HEK293T (cell line): Measurements from ENCODE around the gene COL23A1.

Source experiments
- CTCF ChIA-PET: fragments of 350-600 bp; formaldehyde crosslinking; extraction: SDS; loops from one replicate; lab custom pipeline; 2021; ENCODE audit warnings: antibody characterized with exemption, inconsistent platforms; lab: Yijun Ruan, JAX
- POLR2A ChIA-PET: fragments of 350-600 bp; formaldehyde crosslinking; extraction: SDS; loops from one replicate; lab custom pipeline; 2020; ENCODE audit warnings: antibody characterized with exemption, inconsistent platforms; lab: Yijun Ruan, JAX
- DNase-seq: peaks from one replicate; pipeline ENCODE4 v3.0.0; 2012; ENCODE audit warnings: mixed read lengths; ENCODE audit errors: extremely low spot score
- ARNT ChIP-seq: fragments of 450-650 bp; IDR thresholded peaks from 2 replicates; pipeline ENCODE4 v1.6.1; 2017; ENCODE audit warnings: mild to moderate bottlenecking
- BHLHE40 ChIP-seq: fragments of 450-650 bp; IDR thresholded peaks from 2 replicates; pipeline ENCODE4 v1.6.1; 2016; ENCODE audit warnings: mild to moderate bottlenecking, moderate library complexity, borderline replicate concordance
- CTBP1 ChIP-seq: fragments of 450-650 bp; IDR thresholded peaks from 2 replicates; pipeline ENCODE4 v1.6.1; 2016; ENCODE audit warnings: borderline replicate concordance
- ELF4 ChIP-seq: fragments of 450-650 bp; IDR thresholded peaks from 2 replicates; pipeline ENCODE4 v1.6.1; 2017; ENCODE audit warnings: antibody characterized with exemption
- FOXA1 ChIP-seq: fragments of 450-650 bp; IDR thresholded peaks from 2 replicates; pipeline ENCODE4 v1.6.1; 2016; ENCODE audit warnings: mild to moderate bottlenecking
- FOXK2 ChIP-seq: fragments of 450-650 bp; IDR thresholded peaks from 2 replicates; pipeline ENCODE4 v1.6.1; 2016; ENCODE audit warnings: mild to moderate bottlenecking
- FOXM1 ChIP-seq: fragments of 450-650 bp; IDR thresholded peaks from 2 replicates; pipeline ENCODE4 v1.6.1; 2017; ENCODE audit warnings: mild to moderate bottlenecking, borderline replicate concordance
- HDGF ChIP-seq: fragments of 450-650 bp; IDR thresholded peaks from 2 replicates; pipeline ENCODE4 v1.6.1; 2017; ENCODE audit warnings: antibody characterized with exemption, borderline replicate concordance
- L3MBTL2 ChIP-seq: fragments of 450-650 bp; conservative IDR thresholded peaks from 2 replicates; pipeline ENCODE4 v1.6.1; 2016; ENCODE audit warnings: mild to moderate bottlenecking
- LEF1 ChIP-seq: fragments of 450-650 bp; IDR thresholded peaks from 2 replicates; pipeline ENCODE4 v1.6.1; 2017; ENCODE audit warnings: mild to moderate bottlenecking, borderline replicate concordance
- NFRKB ChIP-seq: fragments of 450-650 bp; IDR thresholded peaks from 2 replicates; pipeline ENCODE4 v1.6.1; 2016; ENCODE audit warnings: mild to moderate bottlenecking, moderate library complexity
- SP1 ChIP-seq: fragments of 450-650 bp; IDR thresholded peaks from 2 replicates; pipeline ENCODE4 v1.6.1; 2017
- SUZ12 ChIP-seq: fragments of 450-650 bp; IDR thresholded peaks from 2 replicates; pipeline ENCODE4 v1.6.1; 2016; ENCODE audit warnings: mild to moderate bottlenecking
- TARDBP ChIP-seq: fragments of 450-650 bp; IDR thresholded peaks from 2 replicates; pipeline ENCODE4 v1.6.1; 2016
- ZNF384 ChIP-seq: fragments of 450-650 bp; IDR thresholded peaks from 2 replicates; pipeline ENCODE4 v1.6.1; 2016
- TF ChIP-seq, protein P1 (sequence below): fragments of 450-650 bp; IDR thresholded peaks from 2 replicates; pipeline ENCODE4 v1.6.1; 2016

COL23A1 gene

DNA sequence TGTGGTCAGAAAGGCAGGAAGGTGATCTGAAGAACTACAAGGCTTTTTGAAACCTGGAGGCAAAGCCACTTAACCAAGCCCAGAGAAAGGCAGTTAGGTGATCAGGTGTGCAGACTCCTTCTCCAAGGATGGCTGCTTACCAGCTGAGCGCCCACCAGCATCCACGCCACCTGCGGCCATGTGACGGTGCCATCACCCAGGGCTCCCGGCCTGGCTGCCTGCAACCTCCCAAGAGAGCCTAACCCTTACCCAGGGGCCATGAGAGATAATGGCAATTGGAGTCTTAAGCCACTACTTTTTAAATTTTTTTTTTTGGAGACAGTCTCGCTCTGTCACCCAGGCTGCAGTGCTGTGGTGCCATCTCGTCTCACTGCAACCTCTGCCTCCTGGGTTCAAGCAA lies 324.4 kb downstream of the COL23A1 start:
- TF ChIP-seq ARNT = no peak
- TF ChIP-seq FOXM1 = no peak
- no peak for TF ChIP-seq LEF1
- TF ChIP-seq TARDBP = no peak
- no peak for TF ChIP-seq NFRKB
- TF ChIP-seq ZNF384 = no peak
- TF ChIP-seq, protein P1, sequence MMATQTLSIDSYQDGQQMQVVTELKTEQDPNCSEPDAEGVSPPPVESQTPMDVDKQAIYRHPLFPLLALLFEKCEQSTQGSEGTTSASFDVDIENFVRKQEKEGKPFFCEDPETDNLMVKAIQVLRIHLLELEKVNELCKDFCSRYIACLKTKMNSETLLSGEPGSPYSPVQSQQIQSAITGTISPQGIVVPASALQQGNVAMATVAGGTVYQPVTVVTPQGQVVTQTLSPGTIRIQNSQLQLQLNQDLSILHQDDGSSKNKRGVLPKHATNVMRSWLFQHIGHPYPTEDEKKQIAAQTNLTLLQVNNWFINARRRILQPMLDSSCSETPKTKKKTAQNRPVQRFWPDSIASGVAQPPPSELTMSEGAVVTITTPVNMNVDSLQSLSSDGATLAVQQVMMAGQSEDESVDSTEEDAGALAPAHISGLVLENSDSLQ = no peak
- no peak for TF ChIP-seq SP1
- no peak for TF ChIP-seq FOXK2
- TF ChIP-seq L3MBTL2 = no peak
- TF ChIP-seq SUZ12 = no peak
- TF ChIP-seq BHLHE40 = no peak
- no peak for TF ChIP-seq HDGF
- no peak for TF ChIP-seq FOXA1
- no peak for TF ChIP-seq ELF4
- no peak for TF ChIP-seq CTBP1
- POLR2A ChIA-PET = no interaction called here
- CTCF ChIA-PET = no interaction called here

DNA sequence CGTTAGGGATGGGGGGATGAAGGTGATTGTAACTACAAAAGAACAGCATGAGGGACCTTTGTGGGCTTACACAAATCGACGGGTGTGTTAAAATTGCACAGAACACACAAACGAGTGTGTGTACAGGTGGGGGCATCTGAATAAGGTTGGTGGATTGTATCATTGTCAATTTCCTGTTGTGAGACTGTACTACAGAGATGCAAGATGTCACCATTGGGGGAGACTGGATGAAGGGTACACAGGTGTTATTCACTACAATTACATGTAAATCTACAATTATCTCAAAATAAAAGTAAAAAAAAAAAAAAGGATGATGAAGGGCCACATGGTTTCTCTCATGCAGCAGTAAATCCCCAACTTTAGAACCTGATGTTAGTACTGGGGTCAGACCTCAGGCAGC lies 326.1 kb downstream of the COL23A1 start:
- CTCF ChIA-PET = no interaction called here

More for the DNA sequence above, 324.4 kb downstream of the COL23A1 start:
- DNase-seq = no peak

DNA sequence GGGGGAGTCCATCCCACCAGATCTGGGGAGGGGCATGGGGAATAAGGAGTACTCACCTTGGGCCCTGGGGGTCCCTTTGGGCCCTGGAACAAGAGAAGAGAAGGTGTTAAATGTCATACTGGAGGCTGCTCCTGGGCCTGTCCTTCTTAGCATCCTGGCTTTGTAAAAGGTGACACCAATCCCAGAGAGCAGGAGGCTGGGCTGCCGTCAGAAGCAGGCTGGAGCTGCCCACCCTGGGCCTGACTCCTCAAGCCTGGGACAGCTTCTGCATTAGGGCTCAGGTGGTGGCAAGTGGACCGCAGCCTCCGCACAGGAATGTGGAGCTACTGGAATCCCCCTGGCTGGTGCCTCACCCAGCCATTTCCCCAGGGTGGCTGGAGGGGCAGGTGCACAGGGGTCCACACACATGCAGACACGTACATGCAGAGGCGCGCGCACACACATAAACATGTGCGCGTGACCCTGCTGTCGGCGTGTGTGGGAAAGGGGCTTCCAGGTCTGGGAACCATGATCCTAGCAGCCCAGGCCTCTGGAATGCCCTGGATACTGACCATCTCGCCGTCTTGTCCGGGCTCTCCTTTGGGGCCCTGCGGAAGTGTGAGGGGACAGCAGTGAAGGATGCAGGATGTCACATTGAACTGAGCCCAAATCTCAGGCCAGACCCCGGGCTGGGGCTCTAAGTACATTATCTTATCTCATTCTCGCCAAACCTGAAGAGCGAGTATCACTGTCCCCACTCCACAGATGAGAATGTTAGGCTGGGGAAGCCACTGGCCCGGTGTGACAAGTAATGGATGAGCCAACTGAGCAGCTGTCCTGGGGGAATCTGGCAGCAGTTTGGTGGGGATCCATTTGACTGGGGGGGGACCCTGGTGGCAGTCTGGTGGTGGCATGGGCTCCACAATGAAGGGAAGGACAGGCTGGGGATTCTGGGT lies 328.3 kb downstream of the COL23A1 start:
- CTCF ChIA-PET = interaction anchor here (0.6 kb wide), 1 partner anchor 328 kb away, joined by 3 read pairs; the partner anchor contains the start of gene COL23A1
- no peak for DNase-seq

More for the DNA sequence above, 326.1 kb downstream of the COL23A1 start:
- no peak for DNase-seq
- POLR2A ChIA-PET = interaction anchor here (1.2 kb wide), 1 partner anchor 31 kb away, joined by 3 read pairs; the partner anchor contains the start of gene PHYKPL
- TF ChIP-seq LEF1 = no peak
- TF ChIP-seq L3MBTL2 = no peak
- no peak for TF ChIP-seq TARDBP
- no peak for TF ChIP-seq SUZ12
- TF ChIP-seq CTBP1 = no peak
- TF ChIP-seq FOXM1 = no peak
- no peak for TF ChIP-seq NFRKB
- TF ChIP-seq ELF4 = no peak
- TF ChIP-seq ZNF384 = no peak
- TF ChIP-seq BHLHE40 = no peak
- no peak for TF ChIP-seq FOXA1
- TF ChIP-seq SP1 = no peak
- TF ChIP-seq ARNT = no peak
- TF ChIP-seq FOXK2 = no peak
- TF ChIP-seq HDGF = no peak
- TF ChIP-seq, protein P1 = no peak

DNA sequence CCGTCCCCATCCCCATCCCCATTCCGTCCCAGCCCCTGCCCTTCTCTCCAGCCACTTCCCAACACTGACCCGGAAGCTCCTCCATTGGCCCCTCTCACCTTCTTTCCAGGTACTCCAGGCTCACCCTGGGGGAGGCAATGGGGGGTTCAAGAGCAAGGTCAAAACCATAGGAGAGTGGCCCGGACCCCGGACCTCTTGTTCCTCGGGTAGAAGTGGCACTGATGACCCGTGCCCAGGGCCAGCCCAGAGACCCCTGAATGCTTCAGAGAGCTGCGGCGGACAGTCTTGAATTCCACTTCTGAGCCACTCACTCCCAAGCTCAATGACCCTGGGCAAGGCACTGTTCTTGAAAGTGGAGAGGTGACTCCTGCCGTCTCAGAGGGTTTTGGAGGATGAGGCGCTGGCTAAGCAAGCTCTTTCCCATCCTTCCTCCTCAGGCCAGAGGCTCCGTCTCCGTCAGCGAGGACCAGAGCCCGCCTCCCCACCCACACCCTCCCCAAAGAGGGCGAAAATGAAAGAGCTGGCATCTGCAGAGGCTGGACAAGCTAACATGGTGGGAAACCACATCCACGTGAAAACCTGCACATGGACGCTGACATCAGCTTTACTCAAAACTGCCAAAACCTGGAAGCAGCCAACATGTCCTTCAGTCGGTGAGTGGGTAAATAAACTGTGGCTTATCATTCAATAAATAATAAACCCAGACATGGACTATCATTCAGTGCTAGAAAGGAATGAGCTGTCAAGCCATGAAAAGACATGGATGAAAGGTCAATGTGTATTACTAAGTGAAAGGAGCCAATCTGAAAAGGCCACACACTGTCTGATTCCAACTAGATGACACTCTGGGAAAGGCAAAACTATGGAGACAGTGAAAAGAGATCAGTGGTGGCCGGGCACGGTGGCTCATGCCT lies 330.3 kb downstream of the COL23A1 start:
- CTCF ChIA-PET = no interaction called here
- POLR2A ChIA-PET = no interaction called here
- TF ChIP-seq CTBP1 (no peak), TARDBP (no peak), NFRKB (no peak), ARNT (no peak), HDGF (no peak), ELF4 (no peak), ZNF384 (no peak), BHLHE40 (no peak), FOXA1 (no peak), FOXM1 (no peak)
- TF ChIP-seq, protein P1 = no peak
- no peak for DNase-seq

More for the DNA sequence above, 328.3 kb downstream of the COL23A1 start:
- TF ChIP-seq SP1 (no peak), BHLHE40 (no peak)
- POLR2A ChIA-PET = no interaction called here

DNA sequence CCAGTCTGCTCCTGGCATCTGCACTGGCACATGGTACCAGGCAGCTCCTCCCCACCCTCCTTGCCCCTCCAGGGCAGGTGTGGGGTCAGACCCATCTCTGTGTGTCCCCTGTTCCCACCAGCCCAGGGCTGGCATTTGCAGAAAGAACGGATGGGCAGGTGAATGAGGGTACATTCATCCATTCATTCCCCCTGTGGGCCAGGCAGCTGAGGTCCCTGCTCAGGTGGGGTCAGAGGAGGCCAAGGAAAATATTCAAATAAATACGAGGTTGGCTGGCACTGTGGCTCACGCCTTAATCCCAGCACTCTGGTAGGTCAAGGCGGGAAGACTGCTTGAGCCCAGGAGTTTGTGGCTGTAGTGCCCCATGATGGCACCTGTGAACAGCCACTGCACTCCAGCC lies 332.5 kb downstream of the COL23A1 start:
- POLR2A ChIA-PET = no interaction called here
- TF ChIP-seq SUZ12 (no peak), LEF1 (no peak), BHLHE40 (no peak), FOXA1 (no peak), TARDBP (no peak), ARNT (no peak), CTBP1 (no peak), ZNF384 (no peak), SP1 (no peak), HDGF (no peak), L3MBTL2 (no peak), FOXK2 (no peak), FOXM1 (no peak), NFRKB (no peak), ELF4 (no peak)
- TF ChIP-seq, protein P1 = no peak
- CTCF ChIA-PET = interaction anchor here (0.6 to 1.0 kb wide), 2 partner anchors 23 to 761 kb away, joined by 3 read pairs; no protein-coding TSS in a partner anchor
- DNase-seq = no peak
